Measurements from ENCODE around the gene SLC15A1.
"Not testable (repeated sequence)": the region's sequence is repeated elsewhere in the genome, so short reads cannot be mapped to it uniquely, and the experiment has no call there.

SLC15A1 gene

GRCh38 chr13:98781045-98781444, 28.6 kb upstream of the SLC15A1 start:
- DNase-seq (ENCODE audit: low read depth in 2 of 2) = no peak

DNA sequence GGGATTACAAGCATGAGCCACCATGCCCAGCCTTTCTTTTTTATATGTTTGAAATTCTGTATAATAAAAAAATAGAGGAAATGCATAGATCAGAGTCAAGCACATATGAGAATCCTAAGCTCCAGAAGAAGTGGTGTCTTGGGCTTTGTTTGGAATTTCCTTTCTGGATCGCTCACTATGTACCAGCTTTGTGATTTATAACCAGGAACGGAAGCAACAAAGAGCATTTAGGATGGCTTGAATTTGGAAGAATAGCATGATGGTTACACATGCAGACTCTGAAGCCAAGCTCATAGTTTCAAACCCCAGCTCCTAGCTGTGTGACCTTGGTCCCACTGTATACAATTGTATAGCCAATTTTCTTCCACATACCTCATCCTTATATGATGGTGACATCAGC, 28.0 kb upstream of the SLC15A1 start:
- DNase-seq (ENCODE audit: low read depth in 2 of 2) = no peak

DNA sequence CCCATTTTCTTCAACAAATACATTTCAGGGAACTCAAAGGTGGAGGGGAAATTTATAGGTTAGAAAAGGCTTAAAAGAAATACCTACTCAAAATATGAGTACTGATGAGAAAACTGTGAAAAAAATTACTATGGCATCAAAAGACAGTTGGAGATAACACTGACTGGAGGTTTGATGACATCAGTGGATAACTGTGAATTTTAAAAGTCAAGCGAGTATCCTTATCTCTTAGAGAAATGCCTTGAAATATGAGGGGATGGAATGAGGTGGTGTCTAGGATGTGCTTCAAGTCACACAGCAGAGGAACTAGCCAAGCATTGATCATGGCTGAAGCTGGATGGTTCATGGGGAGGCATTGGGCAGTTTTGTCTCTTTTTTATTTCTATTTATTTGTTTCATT, 27.2 kb upstream of the SLC15A1 start:
- no peak for DNase-seq (ENCODE audit: low read depth in 2 of 2)

- no peak for DNase-seq (ENCODE audit: low read depth in 2 of 2)
Measured at GRCh38 chr13:98778749-98779148, 26.3 kb upstream of the SLC15A1 start.

DNA sequence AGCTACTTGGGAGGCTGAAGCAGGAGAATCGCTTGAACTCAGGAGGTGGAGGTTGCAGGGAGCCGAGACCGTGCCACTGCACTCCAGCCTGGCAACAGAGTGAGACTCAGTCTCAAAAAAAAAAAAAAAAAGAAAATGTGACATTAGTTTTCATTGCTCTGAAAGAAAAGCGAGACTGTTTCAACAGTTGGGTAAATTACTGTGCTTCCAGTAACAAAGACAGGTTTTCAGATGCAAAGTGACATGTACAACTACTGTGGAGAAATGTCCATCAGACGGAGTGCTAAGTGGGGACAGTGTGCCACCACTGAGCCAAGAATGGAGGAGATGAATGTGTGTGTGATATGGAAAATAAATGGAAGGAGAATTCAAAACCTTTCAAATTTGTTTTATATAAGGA, 24.2 kb upstream of the SLC15A1 start:
- no peak for DNase-seq (ENCODE audit: low read depth in 2 of 2)

DNA sequence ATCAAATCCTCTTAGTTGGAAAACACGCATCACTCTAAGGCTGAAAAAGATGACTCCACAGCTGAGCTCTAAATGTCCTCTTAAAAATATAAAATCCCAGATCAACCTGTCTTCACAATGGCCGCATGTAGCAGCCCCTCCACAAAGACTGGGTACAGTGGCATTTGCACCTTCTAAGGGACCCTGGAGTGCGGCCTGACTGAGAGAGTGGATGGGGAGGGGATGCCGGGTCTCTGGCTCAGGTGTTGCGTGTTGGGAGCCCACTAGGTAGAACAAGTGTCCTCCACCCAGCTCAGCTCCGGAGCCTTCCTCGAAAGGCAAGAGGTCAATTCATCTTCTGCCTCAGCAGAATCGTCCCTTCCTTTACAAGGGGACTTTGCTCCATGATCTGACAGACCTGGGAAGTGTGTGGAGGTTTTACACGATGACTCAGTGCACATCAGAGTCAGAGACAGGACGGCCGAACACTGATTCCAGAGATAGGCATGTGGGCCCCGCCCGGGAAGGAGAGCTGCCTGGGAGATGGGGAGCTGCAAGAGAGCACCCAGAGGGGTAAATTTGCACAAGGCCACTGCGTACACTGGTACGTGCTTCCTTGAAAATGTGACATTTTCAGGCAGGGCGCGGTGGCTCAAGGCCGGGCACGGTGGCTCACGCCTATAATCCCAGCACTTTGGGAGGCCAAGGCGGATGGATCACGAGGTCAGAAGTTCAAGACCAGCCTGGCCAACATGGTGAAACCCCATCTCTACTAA, 23.5 kb upstream of the SLC15A1 start:
- DNase-seq (ENCODE audit: low read depth in 2 of 2) = no peak

DNA sequence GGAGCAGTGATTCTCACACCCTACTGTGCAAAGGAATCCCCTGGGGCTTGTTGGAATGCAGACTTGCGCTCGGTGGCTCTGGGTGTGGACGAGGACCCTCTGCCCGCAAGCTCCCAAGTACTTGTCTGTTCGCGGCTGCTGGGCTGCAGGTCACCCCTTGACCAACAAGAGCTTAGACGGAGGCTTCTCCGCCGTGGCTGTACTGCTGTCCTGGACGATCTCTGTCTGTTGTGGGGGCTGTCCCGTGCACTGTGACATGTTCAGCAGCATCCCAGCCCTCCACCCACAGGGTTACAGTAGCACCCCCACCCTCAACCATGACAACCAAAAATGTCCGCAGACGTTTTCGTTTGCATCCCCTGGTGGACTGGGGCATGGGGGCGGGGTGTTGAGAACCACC, 22.9 kb upstream of the SLC15A1 start:
- DNase-seq (ENCODE audit: low read depth in 2 of 2) = no peak

DNA sequence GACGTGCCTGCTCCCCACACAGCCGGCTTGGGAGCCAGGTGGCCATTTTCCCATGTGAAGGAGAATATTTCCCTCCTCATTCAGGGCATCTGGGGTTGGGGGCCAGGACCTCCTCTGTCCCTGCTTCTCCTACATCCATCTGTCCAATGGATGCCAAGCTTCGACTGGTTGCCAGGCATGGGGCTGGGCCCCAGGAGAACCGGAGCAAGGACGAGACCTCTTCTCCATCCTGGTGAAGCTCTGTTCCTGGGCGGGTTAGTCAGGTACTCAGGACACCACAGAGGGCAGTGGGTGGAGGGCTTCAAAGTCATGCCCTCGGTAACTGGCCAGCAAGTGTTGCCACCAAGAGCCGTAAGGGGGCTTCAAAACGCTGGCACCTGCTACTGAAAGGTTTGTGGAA, 22.3 kb upstream of the SLC15A1 start:
- no peak for DNase-seq (ENCODE audit: low read depth in 2 of 2)

DNA sequence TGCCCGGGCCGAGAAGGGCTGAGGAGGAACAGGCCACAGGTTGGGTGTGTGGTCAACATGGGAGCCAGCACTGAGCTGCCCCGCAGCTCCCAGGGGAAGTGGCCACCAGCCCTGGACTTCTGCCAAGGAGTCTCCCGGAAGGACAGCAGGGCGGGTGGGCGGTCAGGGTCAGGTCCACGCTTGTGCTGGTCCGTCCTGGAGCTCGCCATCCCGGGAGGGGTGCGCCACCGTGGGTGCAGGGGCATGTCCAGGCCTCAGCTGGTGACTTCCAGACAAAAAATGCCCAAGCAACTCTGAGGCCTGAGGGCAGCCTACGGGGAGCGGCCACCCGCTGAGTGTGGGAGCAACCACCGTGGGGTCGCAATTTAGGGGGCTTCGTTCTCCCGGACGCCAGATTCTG, 21.4 kb upstream of the SLC15A1 start:
- DNase-seq (ENCODE audit: low read depth in 2 of 2) = no peak

DNA sequence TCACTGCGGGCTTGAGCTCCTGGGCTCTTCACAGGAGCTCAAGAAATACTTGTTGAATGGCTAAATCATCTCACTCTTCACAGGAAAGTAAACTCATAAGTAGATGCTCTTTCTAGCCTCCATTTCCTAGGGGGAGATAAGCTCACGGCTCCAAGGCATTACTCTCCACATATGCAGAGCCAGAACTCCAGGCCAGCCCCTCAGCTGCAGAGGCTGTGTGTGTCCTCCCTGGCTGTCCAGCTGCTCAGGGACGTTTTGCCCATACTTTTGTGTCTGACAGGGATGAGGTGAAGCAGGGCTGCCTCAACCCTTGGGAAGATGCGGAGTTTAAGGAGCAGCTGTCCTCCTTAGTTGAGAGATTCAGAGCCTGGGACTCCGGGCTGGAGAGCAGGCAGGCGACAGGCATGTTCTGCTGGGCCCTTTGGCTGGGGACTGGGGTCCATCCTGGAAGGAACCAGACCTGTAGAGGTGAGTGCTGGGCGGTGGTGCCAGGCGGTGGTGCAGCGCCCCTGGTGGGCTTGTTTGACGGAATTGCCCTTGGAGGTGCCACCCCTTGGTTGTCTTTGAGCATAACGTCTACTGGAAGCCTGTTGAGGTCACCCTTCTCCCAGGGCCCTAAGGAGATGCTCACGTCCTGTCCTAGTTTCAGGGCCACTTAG, 20.5 kb upstream of the SLC15A1 start:
- DNase-seq (ENCODE audit: low read depth in 2 of 2) = no peak

DNA sequence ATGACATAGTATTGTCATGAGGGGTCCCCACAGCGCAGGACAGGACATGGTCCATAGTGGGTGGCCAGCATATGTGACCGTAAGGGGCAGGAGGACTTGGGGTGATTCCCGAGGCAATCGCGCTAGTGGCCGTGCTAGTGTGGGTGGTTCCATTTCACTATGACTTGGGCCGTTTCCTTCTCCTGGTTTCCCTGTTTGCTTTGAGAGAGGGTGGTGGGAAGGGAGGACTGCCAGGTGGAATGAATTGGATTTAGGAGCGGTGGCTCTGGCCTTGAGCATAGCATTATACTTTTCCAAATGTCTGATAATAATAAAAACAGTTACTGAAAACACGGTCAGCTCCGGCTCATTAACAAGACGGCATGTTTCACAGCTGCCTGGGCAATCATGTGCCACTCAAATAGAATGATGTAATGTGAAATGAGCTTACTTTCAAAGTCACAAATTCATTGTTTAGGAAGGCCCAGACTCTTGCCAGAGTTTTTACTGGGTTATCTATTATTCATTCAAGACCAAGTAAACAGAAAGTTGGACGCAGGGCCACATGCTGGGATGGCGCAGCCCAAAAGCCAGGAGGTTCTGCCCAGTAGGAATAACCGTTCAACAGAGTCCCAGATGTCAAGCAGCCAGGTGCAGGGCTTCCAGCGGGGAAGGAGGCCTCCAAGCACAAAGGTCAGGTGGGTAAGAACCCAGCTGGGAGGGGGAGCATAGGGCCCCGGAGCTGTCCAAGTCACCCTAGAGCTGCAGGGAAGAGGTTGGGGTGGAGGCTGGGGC, 19.6 kb upstream of the SLC15A1 start:
- DNase-seq (ENCODE audit: low read depth in 2 of 2) = no peak

DNA sequence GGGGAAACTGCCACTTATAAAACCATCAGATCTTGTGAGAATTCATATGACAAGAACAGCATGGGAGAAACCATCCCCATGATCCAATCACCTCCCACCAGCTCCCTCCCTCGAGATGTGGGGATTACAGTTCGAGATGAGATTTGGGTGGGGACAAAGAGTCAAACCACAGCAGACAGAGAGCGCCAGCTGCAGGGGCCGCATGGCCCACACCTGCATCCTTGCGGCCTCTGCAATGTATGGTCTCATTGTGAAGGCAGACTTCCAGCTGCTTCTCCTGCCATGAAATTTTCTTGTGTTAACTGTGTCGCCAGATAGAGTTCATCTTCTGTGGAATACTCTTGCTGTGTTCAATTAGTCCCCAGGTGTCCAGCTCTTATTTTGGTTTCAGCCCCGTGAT, 17.3 kb upstream of the SLC15A1 start:
- DNase-seq (ENCODE audit: low read depth in 2 of 2) = no peak

DNA sequence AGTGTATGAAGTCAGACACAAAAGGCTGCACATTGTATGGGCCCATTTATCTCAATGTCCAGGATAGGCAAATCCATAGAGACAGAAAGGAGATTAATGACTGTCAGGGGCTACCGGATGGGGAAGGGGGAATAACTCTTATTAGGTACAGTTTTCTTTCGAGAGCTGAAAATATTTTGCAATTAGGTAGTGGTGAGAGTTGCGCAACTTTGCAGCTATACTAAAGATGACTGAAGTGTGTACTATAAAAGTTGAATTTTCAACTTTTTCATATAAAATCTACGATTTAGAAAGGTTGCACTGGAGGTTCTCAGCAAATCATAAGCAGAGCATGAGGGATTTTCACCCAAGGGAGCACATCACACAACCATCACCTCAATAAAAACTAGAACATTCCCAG, 16.1 kb upstream of the SLC15A1 start:
- no peak for DNase-seq (ENCODE audit: low read depth in 2 of 2)

- DNase-seq (ENCODE audit: low read depth in 2 of 2) = no peak
Measured at GRCh38 chr13:98766697-98767096, 14.2 kb upstream of the SLC15A1 start.

- DNase-seq (ENCODE audit: low read depth in 2 of 2) = no peak
Measured at GRCh38 chr13:98765996-98766519, 13.6 kb upstream of the SLC15A1 start.

DNA sequence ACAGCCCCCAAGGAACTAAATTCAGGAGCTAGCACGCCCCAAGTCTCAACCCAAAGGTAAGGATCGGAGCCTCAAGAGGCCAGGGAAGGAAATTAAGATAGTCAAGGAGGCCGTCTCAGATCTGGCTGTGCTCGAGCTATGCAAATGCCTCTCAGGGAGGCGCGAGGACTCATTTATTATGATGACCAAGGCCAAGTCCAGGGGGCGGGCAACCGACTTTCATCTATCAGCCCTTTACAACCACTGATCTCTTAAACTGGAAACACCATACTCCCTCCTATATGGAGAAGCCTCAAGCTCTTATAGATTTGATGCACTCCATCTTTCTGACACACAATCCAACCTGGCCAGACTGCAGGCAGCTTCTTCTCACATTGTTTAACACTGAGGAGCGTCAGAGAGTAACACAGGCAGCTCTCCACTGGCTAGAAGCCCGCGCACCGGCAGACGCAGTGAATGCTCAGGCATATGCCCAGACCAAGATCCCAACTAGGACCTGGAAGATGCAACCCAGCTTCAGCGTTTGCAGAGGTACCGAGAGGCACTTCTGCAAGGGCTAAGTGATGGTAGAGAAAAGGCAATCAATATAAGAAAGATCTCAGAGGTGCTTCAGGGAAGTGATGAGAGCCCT, 9.6 kb upstream of the SLC15A1 start:
- DNase-seq (ENCODE audit: low read depth in 2 of 2) = no peak

GRCh38 chr13:98761126-98761985, 8.9 kb upstream of the SLC15A1 start:
- no peak for DNase-seq (ENCODE audit: low read depth in 2 of 2)

GRCh38 chr13:98755729-98756128, 3.3 kb upstream of the SLC15A1 start:
- DNase-seq (ENCODE audit: low read depth in 2 of 2) = no peak

DNA sequence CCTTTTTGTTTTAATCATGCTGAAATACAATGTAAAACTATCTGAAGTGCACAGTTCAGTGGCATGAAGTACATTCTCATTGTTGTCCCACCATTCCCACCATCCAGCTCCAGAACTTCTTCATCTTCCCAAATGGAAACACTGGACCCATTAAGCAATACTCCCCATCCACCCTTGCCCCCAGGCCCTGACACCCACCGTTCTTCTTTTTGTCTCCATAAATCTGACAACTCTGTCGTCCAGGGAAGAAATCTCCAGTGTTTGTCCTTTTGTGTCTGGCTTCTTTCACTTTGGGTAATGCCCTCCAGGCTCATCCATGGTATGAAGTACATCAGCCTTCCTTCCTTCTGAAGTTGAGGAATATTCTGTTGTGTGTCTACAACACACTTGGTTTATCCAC, 2.6 kb upstream of the SLC15A1 start:
- no peak for DNase-seq (ENCODE audit: low read depth in 2 of 2)

- DNase-seq (ENCODE audit: low read depth in 2 of 2) = not testable (repeated sequence)
Measured at GRCh38 chr13:98754468-98754867, 2.0 kb upstream of the SLC15A1 start.

GRCh38 chr13:98751861-98752466, 508 bp downstream of the SLC15A1 start:
- no peak for DNase-seq (ENCODE audit: low read depth in 2 of 2)
